K562 (cell line): ENCODE results near the gene KTN1. TPM values are rescaled to one million over a fixed set of nuclear protein-coding genes. Genes with fewer than 3 reads are reported as not detected.

Experiments
- ATAC-seq: fragments of 200-7000 bp; cut with Tn5 transposase; 3 replicates; pipeline ENCODE4 v1.9.1; 2020; ENCODE audit warnings: moderate library complexity
- BruUV-seq: library from RNA; stranded (reverse); fragments of 400-500 nt; replicated peaks from 2 replicates; lab custom pipeline; 2021; lab: Mats Ljungman, UMichigan
- CTCF ChIA-PET: fragments of 300-600 bp; formaldehyde crosslinking; extraction: SDS; loops from one replicate; lab custom pipeline; 2021; ENCODE audit warnings: low intra/inter-chr PET ratio; lab: Yijun Ruan, JAX
- POLR2A ChIA-PET: fragments of 300-600, 350-650 bp; sonication (Branson Sonifier 250); formaldehyde crosslinking; extraction: SDS; loops from one replicate; lab custom pipeline; 2021; ENCODE audit warnings: antibody characterized with exemption, inconsistent platforms; lab: Yijun Ruan, JAX
- DNase-seq, 4 experiments: peaks; one replicate each; pipeline versions ENCODE4 v3.0.0 to v3.0.0-alpha.2; 2011 to 2018; ENCODE audit warnings: low spot score in 3 of 4, mixed read lengths in 3 of 4; ENCODE audit errors: extremely low read depth in 1 of 4
- FAIRE-seq: peaks from 2 replicates; lab custom pipeline; 2011; peaks lifted over from hg19 to GRCh38; lab: Jason Lieb, UNC
- H2AFZ ChIP-seq: 2 replicates; pipeline ENCODE4 v1.6.0; 2011; ENCODE audit warnings: low read depth, low read length, control low read depth, inconsistent platforms
- H3K27ac ChIP-seq: fragments of 200-600 bp; 3 replicates; pipeline ENCODE4 v1.8.0; 2011; ENCODE audit warnings: low read depth, mild to moderate bottlenecking, control low read depth, inconsistent platforms, low read length, moderate library complexity, mixed read lengths; ENCODE audit errors: extremely low read depth
- H3K27me3 ChIP-seq, 2 experiments: fragments of 300-600 bp in 1 of 2; 2 replicates in 1 of 2; 3 replicates in 1 of 2; pipeline versions ENCODE4 v1.6.0 to v1.8.0; 2011; ENCODE audit warnings: inconsistent platforms in 2 of 2, low read length in 2 of 2, mild to moderate bottlenecking in 1 of 2, mixed read lengths in 1 of 2, moderate library complexity in 1 of 2; ENCODE audit not compliant: control insufficient read depth in 2 of 2, insufficient read depth in 2 of 2
- H3K36me3 ChIP-seq: fragments of 300-600 bp; 3 replicates; pipeline ENCODE4 v1.8.0; 2011; ENCODE audit warnings: mild to moderate bottlenecking, low read length, inconsistent platforms; ENCODE audit not compliant: control insufficient read depth, insufficient read depth
- H3K4me1 ChIP-seq, 2 experiments: fragments of 200-600 bp in 1 of 2; replicated peaks in 1 of 2; 2 replicates in 1 of 2; 3 replicates in 1 of 2; pipeline versions ENCODE4 v1.5.1 to v1.8.0; 2011; ENCODE audit warnings: inconsistent platforms in 2 of 2, low read length in 2 of 2, mild to moderate bottlenecking in 1 of 2, mixed read lengths in 1 of 2, moderate library complexity in 1 of 2; ENCODE audit not compliant: control insufficient read depth in 2 of 2, insufficient read depth in 2 of 2
- H3K4me2 ChIP-seq: 2 replicates; pipeline ENCODE4 v1.6.1; 2011; ENCODE audit warnings: low read length, control low read depth, inconsistent platforms, mixed read lengths; ENCODE audit not compliant: insufficient read depth
- H3K4me3 ChIP-seq: fragments of 200-600 bp; sonication (generic), shearing (Covaris generic); 2 replicates; pipeline ENCODE4 v1.5.1; 2016; ENCODE audit warnings: control low read depth, inconsistent platforms
- H3K79me2 ChIP-seq: fragments of 200-600 bp; 3 replicates; pipeline ENCODE4 v1.8.0; 2011; ENCODE audit warnings: low read length, inconsistent platforms; ENCODE audit not compliant: control insufficient read depth, insufficient read depth
- H3K9ac ChIP-seq, 2 experiments: 2 replicates each; pipeline versions ENCODE4 v1.6.0 to v1.6.1; 2011; ENCODE audit warnings: low read depth in 2 of 2, low read length in 2 of 2, control low read depth in 1 of 2, inconsistent platforms in 1 of 2, mild to moderate bottlenecking in 1 of 2, mixed read lengths in 1 of 2; ENCODE audit not compliant: insufficient read depth in 1 of 2
- H3K9me1 ChIP-seq: one replicate; pipeline ENCODE4 v1.6.0; 2011; ENCODE audit warnings: inconsistent platforms, mild to moderate bottlenecking, low read length, moderate library complexity; ENCODE audit not compliant: control insufficient read depth, insufficient read depth
- H3K9me3 ChIP-seq: replicated peaks from 2 replicates; pipeline ENCODE4 v1.5.1; 2011; ENCODE audit warnings: low read depth, low read length, inconsistent platforms; ENCODE audit not compliant: control insufficient read depth, insufficient read depth
- H4K20me1 ChIP-seq: replicated peaks from 2 replicates; pipeline ENCODE4 v1.6.1; 2011; ENCODE audit warnings: low read length, inconsistent platforms, mixed read lengths; ENCODE audit not compliant: control insufficient read depth, insufficient read depth
- CREB5 ChIP-seq: fragments of 250-450 bp; sonication (Bioruptor Pico); IDR thresholded peaks from 2 replicates; pipeline ENCODE4 v1.5.0; 2020; ENCODE audit warnings: mild to moderate bottlenecking
- CXXC5 ChIP-seq: fragments of 250-450 bp; sonication (Bioruptor Pico); IDR thresholded peaks from 2 replicates; pipeline ENCODE4 v1.8.0; 2022; ENCODE audit warnings: inconsistent platforms, mild to moderate bottlenecking, moderate library complexity
- FOXA3 ChIP-seq, 2 experiments: fragments of 450-650 bp in 1 of 2; sonication (generic) in 1 of 2; formaldehyde crosslinking; IDR thresholded peaks in 1 of 2; conservative IDR thresholded peaks in 1 of 2; 2 replicates each; pipeline versions ENCODE4 v1.4.0 to v1.8.0; 2020 to 2022; ENCODE audit warnings: mild to moderate bottlenecking in 2 of 2, missing genetic modification reagents in 1 of 2
- FOXO4 ChIP-seq: fragments of 450-650 bp; formaldehyde crosslinking; IDR thresholded peaks from 2 replicates; pipeline ENCODE4 v1.4.0; 2020; ENCODE audit warnings: mild to moderate bottlenecking, moderate library complexity
- JUND ChIP-seq, 2 experiments: IDR thresholded peaks; 2 replicates in 1 of 2; 3 replicates in 1 of 2; pipeline ENCODE4 v1.6.1; 2011; ENCODE audit warnings: borderline replicate concordance in 2 of 2, low read depth in 2 of 2, low read length in 2 of 2, improper control_type of control experiment in 1 of 2, missing biosample characterization in 1 of 2, missing genetic modification characterization in 1 of 2, missing genetic modification reagents in 1 of 2
- MTA3 ChIP-seq: fragments of 450-650 bp; formaldehyde crosslinking; IDR thresholded peaks from 2 replicates; pipeline ENCODE4 v1.6.1; 2017; ENCODE audit warnings: mild to moderate bottlenecking, borderline replicate concordance
- PCBP2 ChIP-seq: fragments of 200-400 bp; formaldehyde crosslinking; IDR thresholded peaks from 2 replicates; pipeline ENCODE4 v1.6.1; 2018; ENCODE audit warnings: low read length, low read depth, mild to moderate bottlenecking, moderate library complexity; ENCODE audit not compliant: poor library complexity, severe bottlenecking
- PHF20 ChIP-seq: fragments of 450-650 bp; IDR thresholded peaks from 2 replicates; pipeline ENCODE4 v1.6.1; 2018; ENCODE audit not compliant: partially characterized antibody
- PTBP1 ChIP-seq: fragments of 200-400 bp; formaldehyde crosslinking; IDR thresholded peaks from 2 replicates; pipeline ENCODE4 v1.6.1; 2017; ENCODE audit warnings: low read depth, low read length
- SRF ChIP-seq, 2 experiments: fragments of 250-450, 450-650 bp in 1 of 2; sonication (Bioruptor Pico) in 1 of 2; sonication (generic) in 1 of 2; formaldehyde crosslinking; IDR thresholded peaks; 2 replicates each; pipeline versions ENCODE4 v1.5.0 to v1.5.1; 2020 to 2022; ENCODE audit warnings: mild to moderate bottlenecking in 1 of 2, missing genetic modification reagents in 1 of 2
- ZBTB34 ChIP-seq: fragments of 250-450 bp; sonication (Bioruptor Pico); IDR thresholded peaks from 2 replicates; pipeline ENCODE4 v1.8.0; 2021; ENCODE audit warnings: mild to moderate bottlenecking, moderate library complexity
- ZBTB8A ChIP-seq: fragments of 450-650 bp; IDR thresholded peaks from 2 replicates; pipeline ENCODE4 v1.6.1; 2018; ENCODE audit warnings: mild to moderate bottlenecking, moderate library complexity; ENCODE audit not compliant: partially characterized antibody
- ZFP36 ChIP-seq: fragments of 150-350 bp; IDR thresholded peaks from 2 replicates; pipeline ENCODE4 v1.6.1; 2018; ENCODE audit warnings: low read length, low read depth; ENCODE audit not compliant: partially characterized antibody
- ZNF280A ChIP-seq: fragments of 450-650 bp; IDR thresholded peaks from 2 replicates; pipeline ENCODE4 v1.6.1; 2018; ENCODE audit warnings: mild to moderate bottlenecking, low read depth; ENCODE audit not compliant: partially characterized antibody
- ZNF41 ChIP-seq: fragments of 250-450 bp; sonication (Bioruptor Pico); conservative IDR thresholded peaks from 2 replicates; pipeline ENCODE4 v1.4.0; 2020; ENCODE audit warnings: mild to moderate bottlenecking
- ZNF696 ChIP-seq: fragments of 250-450 bp; sonication (Bioruptor Pico); conservative IDR thresholded peaks from 2 replicates; pipeline ENCODE4 v1.4.0; 2020; ENCODE audit warnings: mild to moderate bottlenecking, moderate library complexity
- ZNF76 ChIP-seq: fragments of 250-450 bp; sonication (Bioruptor Pico); IDR thresholded peaks from 2 replicates; pipeline ENCODE4 v1.4.0; 2020; ENCODE audit warnings: mild to moderate bottlenecking, moderate library complexity, borderline replicate concordance
- WGBS: fragments of 100-300 bp; shearing (Covaris generic); methylation state at CpG from one replicate; pipeline ENCODE4 v1.1.6; 2016; ENCODE audit warnings: low coverage, mixed read lengths; ENCODE audit not compliant: insufficient coverage; ENCODE audit errors: missing lambda C conversion rate; 5-methylcytosine and 5-hydroxymethylcytosine counted together
- in situ Hi-C: fragments of 300-500 bp; cut with MboI; formaldehyde crosslinking; loops from 4 replicates; pipeline ENCODE4 v1.15.0; 2018; ENCODE audit warnings: inconsistent platforms, mixed read lengths
- intact Hi-C: fragments of 100-400 bp; cut with micrococcal nuclease; formaldehyde crosslinking; loops from 2 replicates; pipeline ENCODE4 v1.14.2; 2022
- polyA plus RNA-seq, 8 experiments: library from polyadenylated mRNA; depleted of rRNA in 4 of 8; stranded (reverse) in 5 of 8; unstranded in 3 of 8; fragments of >200 nt; fragmentation: Nextera tagmentation in 2 of 8; fragmentation: Illumina TruSeq in 1 of 8; extraction: Ambion mirVana in 2 of 8; extraction: Trizol in 1 of 8; gene quantifications; 2 replicates each; pipeline versions ENCODE4 v1.2.1 to v1.2.3, GENCODE V29; 2011 to 2014; ENCODE audit warnings: inconsistent platforms in 1 of 8, missing spikeins in 1 of 8
- total RNA-seq, 7 experiments: library from RNA; depleted of rRNA in 6 of 7; stranded (reverse); fragments of >200 nt in 6 of 7; fragmentation: Illumina TruSeq in 2 of 7; extraction: Trizol in 2 of 7; gene quantifications; 2 replicates each; pipeline versions ENCODE4 v1.2.1 to v1.2.3, GENCODE V29; 2011 to 2021; ENCODE audit warnings: low replicate concordance in 1 of 7

KTN1 gene
- total and polyA plus RNA-seq, 9 of the 15 experiments (the other 6 are each of a cell fraction or from before 2014, with no cell fraction given): 34.8 to 120 (median 63.6) TPM

GRCh38 chr14:55650992-55651391, 71.0 kb downstream of the KTN1 start:
- ATAC-seq (no peak), DNase-seq (no peak), FAIRE-seq (no peak)
- Histone ChIP-seq H3K36me3 (peaks cover 58% of the 10 kb centered on the region), H3K9me1 (no peaks in the 10 kb centered on the region), H3K79me2 (no peaks in the 10 kb centered on the region), H3K4me2 (no peak overlapping the region), H3K4me1 (no peaks in the 10 kb centered on the region; a peak in 1 of 5 replicates), H2AFZ (no peak overlapping the region), H4K20me1 (no peaks in the 10 kb centered on the region), H3K9ac (no peak overlapping the region), H3K4me3 (no peak overlapping the region), H3K27me3 (no peaks in the 10 kb centered on the region), H3K9me3 (no peaks in the 10 kb centered on the region), H3K27ac (no peak overlapping the region)
- 81% methylated on average over 1 of the region's 1 CpG for WGBS
- ChIA-PET CTCF (no interaction called here), POLR2A (no interaction called here)
- intact Hi-C loops: no loop called here
- in situ Hi-C loops: no loop called here
- BruUV-seq: no TSS peak
- TF ChIP-seq SRF (CRISPR knock-in tag; IDR thresholded peaks at IDR 0.05) (no peak), PCBP2 (no peak), PHF20 (no peak), CREB5 (CRISPR knock-in tag) (no peak), ZBTB34 (no peak), MTA3 (no peak), ZNF696 (CRISPR knock-in tag) (no peak), ZFP36 (no peak), ZNF76 (CRISPR knock-in tag) (no peak), FOXA3 (CRISPR knock-in tag; conservative IDR thresholded peaks at IDR 0.05 in 1 of 2, IDR thresholded peaks at IDR 0.05 in 1 of 2) (no peak), ZNF280A (no peak), ZBTB8A (no peak), FOXO4 (CRISPR knock-in tag) (no peak), ZNF41 (no peak), JUND (IDR thresholded peaks at IDR 0.05; ENCODE audit: borderline replicate concordance, low read depth, low read length) (no peak), JUND (tag; IDR thresholded peaks at IDR 0.05; ENCODE audit: borderline replicate concordance, low read depth, low read length) (no peak), CXXC5 (CRISPR knock-in tag) (no peak), PTBP1 (no peak)
